K562 (cell line): Measurements from ENCODE around the gene LRRC25. TPM values are rescaled to one million over a fixed set of nuclear protein-coding genes. Genes with fewer than 3 reads are reported as not detected.

Experiments
- CBFB ChIP-seq: sonication (generic); formaldehyde crosslinking; IDR thresholded peaks from 2 replicates; pipeline ENCODE4 v1.4.0; 2020; ENCODE audit warnings: mild to moderate bottlenecking, missing genetic modification reagents
- CEBPB ChIP-seq: fragments of 450-650 bp; IDR thresholded peaks from 2 replicates; pipeline ENCODE4 v1.6.1; 2016; ENCODE audit warnings: missing genetic modification characterization, missing compliant biosample characterization
- ETV5 ChIP-seq: sonication (generic); formaldehyde crosslinking; IDR thresholded peaks from 2 replicates; pipeline ENCODE4 v1.4.0; 2020; ENCODE audit warnings: low read depth, mild to moderate bottlenecking, missing genetic modification reagents
- GATA2 ChIP-seq: sonication (generic); formaldehyde crosslinking; IDR thresholded peaks from 2 replicates; pipeline ENCODE4 v1.4.0; 2020; ENCODE audit warnings: mild to moderate bottlenecking, missing genetic modification reagents
- GTF2E2 ChIP-seq: fragments of 200-800 bp; sonication (Bioruptor generic); IDR thresholded peaks from 2 replicates; pipeline ENCODE4 v1.6.1; 2016; ENCODE audit warnings: missing genetic modification characterization, missing compliant biosample characterization
- JUN ChIP-seq, 2 experiments: sonication (generic) in 1 of 2; formaldehyde crosslinking in 1 of 2; IDR thresholded peaks; 2 replicates each; pipeline versions ENCODE4 v1.6.1 to v1.8.0; 2012 to 2022; ENCODE audit warnings: borderline replicate concordance in 2 of 2, mild to moderate bottlenecking in 2 of 2, improper control_type of control experiment in 1 of 2, low read depth in 1 of 2, low read length in 1 of 2, missing genetic modification reagents in 1 of 2
- KAT7 ChIP-seq: sonication (generic); formaldehyde crosslinking; IDR thresholded peaks from 2 replicates; pipeline ENCODE4 v1.8.0; 2022; ENCODE audit warnings: missing genetic modification reagents, mild to moderate bottlenecking, borderline replicate concordance
- MAFK ChIP-seq: IDR thresholded peaks from 2 replicates; pipeline ENCODE4 v1.6.1; 2011; ENCODE audit warnings: low read length, improper control_type of control experiment
- NR4A1 ChIP-seq, 2 experiments: fragments of 250-450 bp in 1 of 2; fragments of 450-650 bp in 1 of 2; sonication (Bioruptor Pico) in 1 of 2; IDR thresholded peaks; 2 replicates each; pipeline versions ENCODE4 v1.4.0 to v1.6.1; 2016 to 2020; ENCODE audit warnings: mild to moderate bottlenecking in 2 of 2, missing compliant biosample characterization in 1 of 2, missing genetic modification characterization in 1 of 2, moderate library complexity in 1 of 2
- PRMT5 ChIP-seq: sonication (generic); formaldehyde crosslinking; IDR thresholded peaks from 2 replicates; pipeline ENCODE4 v1.5.0; 2020; ENCODE audit warnings: missing genetic modification reagents
- REST ChIP-seq, 2 experiments: fragments of 450-650 bp; formaldehyde crosslinking in 1 of 2; IDR thresholded peaks; 2 replicates each; pipeline versions ENCODE4 v1.4.0 to v1.6.1; 2014 to 2020; ENCODE audit warnings: mild to moderate bottlenecking in 2 of 2, borderline replicate concordance in 1 of 2, low read depth in 1 of 2
- SMARCA4 ChIP-seq: fragments of 450-650 bp; IDR thresholded peaks from 2 replicates; pipeline ENCODE4 v1.6.1; 2016
- polyA plus RNA-seq, 8 experiments: library from polyadenylated mRNA; depleted of rRNA in 4 of 8; stranded (reverse) in 5 of 8; unstranded in 3 of 8; fragments of >200 nt; fragmentation: Nextera tagmentation in 2 of 8; fragmentation: Illumina TruSeq in 1 of 8; extraction: Ambion mirVana in 2 of 8; extraction: Trizol in 1 of 8; gene quantifications; 2 replicates each; pipeline versions ENCODE4 v1.2.1 to v1.2.3, GENCODE V29; 2011 to 2014; ENCODE audit warnings: inconsistent platforms in 1 of 8, missing spikeins in 1 of 8
- total RNA-seq, 7 experiments: library from RNA; depleted of rRNA in 6 of 7; stranded (reverse); fragments of >200 nt in 6 of 7; fragmentation: Illumina TruSeq in 2 of 7; extraction: Trizol in 2 of 7; gene quantifications; 2 replicates each; pipeline versions ENCODE4 v1.2.1 to v1.2.3, GENCODE V29; 2011 to 2021; ENCODE audit warnings: low replicate concordance in 1 of 7
- TF ChIP-seq, protein P1 (sequence below): fragments of 450-650 bp; IDR thresholded peaks from 2 replicates; pipeline ENCODE4 v1.6.1; 2017; ENCODE audit warnings: antibody characterized with exemption, mild to moderate bottlenecking

LRRC25 gene
- total and polyA plus RNA-seq, 9 of the 15 experiments (the other 6 are each of a cell fraction or from before 2014, with no cell fraction given) = 0.07 to 0.36 (median 0.10) TPM; not detected in 3

GRCh38 chr19:18386543-18387271 is 10.7 kb downstream of the LRRC25 start (continued):
- TF ChIP-seq MAFK (0 out of 2 replicates have a peak, but pooled peaks have one; percentile 4), SMARCA4 (no peak), KAT7 (0 out of 2 replicates have a peak, but pooled peaks have one; percentile 75), GTF2E2 (tag) (peak; percentile 44), CEBPB (tag) (no peak), PRMT5 (CRISPR knock-in tag) (peak; percentile 1; the same call in 1 of the 2 replicates), CBFB (CRISPR knock-in tag) (0 out of 2 replicates have a peak, but pooled peaks have one; percentile 62), ETV5 (CRISPR knock-in tag) (peak; percentile 62; the same call in 1 of the 2 replicates), GATA2 (CRISPR knock-in tag) (0 out of 2 replicates have a peak, but pooled peaks have one; percentile 6), REST (IDR thresholded peaks at IDR 0.05; ENCODE audit: borderline replicate concordance) (peak; percentile 91), REST (CRISPR knock-in tag; IDR thresholded peaks at IDR 0.05; ENCODE audit: low read depth) (no peak), JUN (IDR thresholded peaks at IDR 0.05; ENCODE audit: borderline replicate concordance, low read depth, low read length) (no peak), JUN (CRISPR knock-in tag; IDR thresholded peaks at IDR 0.05; ENCODE audit: borderline replicate concordance) (peak; percentile 66; the same call in 1 of the 2 replicates), NR4A1 (CRISPR knock-in tag; IDR thresholded peaks at IDR 0.05) (no peak), NR4A1 (tag; IDR thresholded peaks at IDR 0.05) (no peak)
- TF ChIP-seq, protein P1, sequence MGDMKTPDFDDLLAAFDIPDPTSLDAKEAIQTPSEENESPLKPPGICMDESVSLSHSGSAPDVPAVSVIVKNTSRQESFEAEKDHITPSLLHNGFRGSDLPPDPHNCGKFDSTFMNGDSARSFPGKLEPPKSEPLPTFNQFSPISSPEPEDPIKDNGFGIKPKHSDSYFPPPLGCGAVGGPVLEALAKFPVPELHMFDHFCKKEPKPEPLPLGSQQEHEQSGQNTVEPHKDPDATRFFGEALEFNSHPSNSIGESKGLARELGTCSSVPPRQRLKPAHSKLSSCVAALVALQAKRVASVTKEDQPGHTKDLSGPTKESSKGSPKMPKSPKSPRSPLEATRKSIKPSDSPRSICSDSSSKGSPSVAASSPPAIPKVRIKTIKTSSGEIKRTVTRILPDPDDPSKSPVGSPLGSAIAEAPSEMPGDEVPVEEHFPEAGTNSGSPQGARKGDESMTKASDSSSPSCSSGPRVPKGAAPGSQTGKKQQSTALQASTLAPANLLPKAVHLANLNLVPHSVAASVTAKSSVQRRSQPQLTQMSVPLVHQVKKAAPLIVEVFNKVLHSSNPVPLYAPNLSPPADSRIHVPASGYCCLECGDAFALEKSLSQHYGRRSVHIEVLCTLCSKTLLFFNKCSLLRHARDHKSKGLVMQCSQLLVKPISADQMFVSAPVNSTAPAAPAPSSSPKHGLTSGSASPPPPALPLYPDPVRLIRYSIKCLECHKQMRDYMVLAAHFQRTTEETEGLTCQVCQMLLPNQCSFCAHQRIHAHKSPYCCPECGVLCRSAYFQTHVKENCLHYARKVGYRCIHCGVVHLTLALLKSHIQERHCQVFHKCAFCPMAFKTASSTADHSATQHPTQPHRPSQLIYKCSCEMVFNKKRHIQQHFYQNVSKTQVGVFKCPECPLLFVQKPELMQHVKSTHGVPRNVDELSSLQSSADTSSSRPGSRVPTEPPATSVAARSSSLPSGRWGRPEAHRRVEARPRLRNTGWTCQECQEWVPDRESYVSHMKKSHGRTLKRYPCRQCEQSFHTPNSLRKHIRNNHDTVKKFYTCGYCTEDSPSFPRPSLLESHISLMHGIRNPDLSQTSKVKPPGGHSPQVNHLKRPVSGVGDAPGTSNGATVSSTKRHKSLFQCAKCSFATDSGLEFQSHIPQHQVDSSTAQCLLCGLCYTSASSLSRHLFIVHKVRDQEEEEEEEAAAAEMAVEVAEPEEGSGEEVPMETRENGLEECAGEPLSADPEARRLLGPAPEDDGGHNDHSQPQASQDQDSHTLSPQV = peak; percentile 20; the same call in 1 of the 2 replicates
